Measurements from ENCODE around the gene MRGPRF.

MRGPRF gene

DNA sequence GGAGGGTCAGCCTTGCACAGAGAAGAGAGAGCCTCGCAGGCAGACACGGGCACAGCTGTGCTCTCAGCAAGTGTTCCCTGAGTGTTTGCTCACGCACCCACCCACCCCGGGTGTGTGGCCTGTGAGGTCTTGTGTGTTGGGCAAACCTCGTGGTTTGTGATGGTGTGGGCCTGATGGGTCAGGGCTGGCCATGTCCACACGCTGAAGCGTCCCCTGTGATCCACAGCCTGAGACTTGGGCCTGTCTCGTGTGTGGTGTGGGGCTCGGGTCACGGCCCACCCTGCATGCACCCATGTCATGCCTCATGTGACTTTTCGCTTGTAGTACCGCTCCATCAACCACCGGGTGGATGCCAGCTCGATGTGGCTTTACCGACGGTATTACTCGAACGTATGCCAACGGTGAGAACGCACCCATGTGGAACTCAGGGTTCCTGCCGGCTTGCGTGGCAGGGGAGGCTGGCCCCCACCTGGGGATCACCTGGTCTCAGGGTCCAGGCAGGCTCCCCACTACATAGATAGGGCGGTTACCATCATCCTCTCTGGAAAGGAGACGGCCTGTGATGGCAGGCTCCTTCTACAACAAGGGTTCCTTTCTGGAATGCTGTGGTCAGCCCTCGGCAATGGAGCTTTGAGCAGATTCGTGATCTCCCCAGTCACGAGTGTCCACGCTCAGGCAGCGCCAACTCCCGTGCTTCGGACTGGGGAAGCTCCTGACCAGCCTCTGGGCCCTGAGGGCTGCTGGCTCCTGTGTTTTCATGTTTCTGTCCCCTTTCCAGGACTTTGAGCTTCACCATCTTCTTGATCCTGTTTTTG, 41.6 kb upstream of the MRGPRF start:
- peaks cover 34% of the 10 kb centered on the region for H3K36me3 ChIP-seq (replicated peaks; ENCODE audit: low read depth, low read length)

DNA sequence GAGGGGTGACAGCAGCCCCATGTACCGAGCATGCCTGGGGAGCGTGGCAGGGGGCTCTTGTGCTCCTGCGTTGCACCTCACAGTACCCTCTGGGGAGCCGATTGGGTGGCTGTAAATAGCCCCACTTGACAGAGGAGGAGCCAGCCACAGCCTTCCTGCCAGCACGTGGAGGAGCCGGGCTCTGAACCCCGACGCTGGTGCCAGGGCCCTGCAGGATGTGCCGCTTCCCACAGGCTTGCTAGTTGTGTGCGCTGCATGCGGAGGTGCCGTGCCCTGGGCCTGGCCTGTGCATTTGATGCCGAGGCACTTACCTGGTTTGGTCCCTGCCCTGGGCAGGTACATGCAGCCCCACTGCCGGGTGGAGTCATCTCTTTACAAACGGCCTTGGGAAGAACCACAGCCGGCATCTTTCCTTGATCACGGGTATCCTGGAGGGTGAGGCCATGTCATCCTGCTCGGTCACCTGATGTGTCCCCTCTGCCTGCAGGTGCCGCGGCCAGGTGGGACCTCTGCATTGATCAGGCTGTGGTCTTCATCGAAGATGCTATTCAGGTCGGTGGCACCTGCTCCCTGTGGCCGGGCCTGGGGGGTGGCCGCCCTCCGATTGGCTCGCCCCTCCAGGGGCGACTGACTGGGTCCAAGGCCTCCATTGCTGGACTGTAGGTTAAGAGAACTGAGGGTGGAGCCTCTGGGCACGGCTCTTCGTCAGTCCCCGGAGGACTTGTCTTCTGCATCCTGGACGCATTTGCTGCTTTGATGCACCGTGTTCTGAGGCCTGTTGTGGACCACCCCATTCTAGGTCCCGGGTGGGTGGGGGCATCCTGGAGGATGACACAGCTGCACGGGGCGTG, 40.7 kb upstream of the MRGPRF start:
- Histone ChIP-seq H3K4me3 (ENCODE audit: low read length) (no peak overlapping the region), H3K9me3 (ENCODE audit: insufficient read depth, low read length) (no peaks in the 10 kb centered on the region), H3K9ac (ENCODE audit: low read length) (no peak overlapping the region), H4K20me1 (ENCODE audit: insufficient read depth, low read length) (peaks cover 31% of the 10 kb centered on the region), H3K27ac (ENCODE audit: low read length) (no peak overlapping the region), H3K27me3 (ENCODE audit: low read depth, low read length) (no peaks in the 10 kb centered on the region), H2AFZ (ENCODE audit: low read depth, low read length) (no peak overlapping the region), H3K36me3 (replicated peaks; ENCODE audit: low read depth, low read length) (peaks cover 31% of the 10 kb centered on the region), H3K79me2 (ENCODE audit: low read length) (peaks cover 65% of the 10 kb centered on the region), H3K4me1 (ENCODE audit: low read length) (peaks cover 30% of the 10 kb centered on the region), H3K4me2 (ENCODE audit: low read length) (no peak overlapping the region)
- TF ChIP-seq EZH2phosphoT487 (IDR thresholded peaks at IDR 0.05; ENCODE audit: low read depth) = no peak
- TF ChIP-seq, protein P1, sequence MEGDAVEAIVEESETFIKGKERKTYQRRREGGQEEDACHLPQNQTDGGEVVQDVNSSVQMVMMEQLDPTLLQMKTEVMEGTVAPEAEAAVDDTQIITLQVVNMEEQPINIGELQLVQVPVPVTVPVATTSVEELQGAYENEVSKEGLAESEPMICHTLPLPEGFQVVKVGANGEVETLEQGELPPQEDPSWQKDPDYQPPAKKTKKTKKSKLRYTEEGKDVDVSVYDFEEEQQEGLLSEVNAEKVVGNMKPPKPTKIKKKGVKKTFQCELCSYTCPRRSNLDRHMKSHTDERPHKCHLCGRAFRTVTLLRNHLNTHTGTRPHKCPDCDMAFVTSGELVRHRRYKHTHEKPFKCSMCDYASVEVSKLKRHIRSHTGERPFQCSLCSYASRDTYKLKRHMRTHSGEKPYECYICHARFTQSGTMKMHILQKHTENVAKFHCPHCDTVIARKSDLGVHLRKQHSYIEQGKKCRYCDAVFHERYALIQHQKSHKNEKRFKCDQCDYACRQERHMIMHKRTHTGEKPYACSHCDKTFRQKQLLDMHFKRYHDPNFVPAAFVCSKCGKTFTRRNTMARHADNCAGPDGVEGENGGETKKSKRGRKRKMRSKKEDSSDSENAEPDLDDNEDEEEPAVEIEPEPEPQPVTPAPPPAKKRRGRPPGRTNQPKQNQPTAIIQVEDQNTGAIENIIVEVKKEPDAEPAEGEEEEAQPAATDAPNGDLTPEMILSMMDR (IDR thresholded peaks at IDR 0.05; ENCODE audit: low read depth, low read length) = no peak

More for the DNA sequence above, 41.6 kb upstream of the MRGPRF start:
- Histone ChIP-seq H3K9ac (ENCODE audit: low read length) (no peak overlapping the region), H2AFZ (ENCODE audit: low read depth, low read length) (no peak overlapping the region), H3K4me1 (ENCODE audit: low read length) (peaks cover 29% of the 10 kb centered on the region), H3K4me3 (ENCODE audit: low read length) (0 out of 2 replicates have a peak overlapping the region, but pooled peaks have one; percentile 61), H3K27ac (ENCODE audit: low read length) (peak overlapping the region; percentile 95), H3K4me2 (ENCODE audit: low read length) (peak overlapping the region; percentile 88), H3K9me3 (ENCODE audit: insufficient read depth, low read length) (no peaks in the 10 kb centered on the region), H3K27me3 (ENCODE audit: low read depth, low read length) (no peaks in the 10 kb centered on the region), H4K20me1 (ENCODE audit: insufficient read depth, low read length) (peaks cover 31% of the 10 kb centered on the region), H3K79me2 (ENCODE audit: low read length) (peaks cover 57% of the 10 kb centered on the region)
- TF ChIP-seq, protein P1 (IDR thresholded peaks at IDR 0.05; ENCODE audit: low read depth, low read length) = no peak
- TF ChIP-seq EZH2phosphoT487 (IDR thresholded peaks at IDR 0.05; ENCODE audit: low read depth) = no peak

DNA sequence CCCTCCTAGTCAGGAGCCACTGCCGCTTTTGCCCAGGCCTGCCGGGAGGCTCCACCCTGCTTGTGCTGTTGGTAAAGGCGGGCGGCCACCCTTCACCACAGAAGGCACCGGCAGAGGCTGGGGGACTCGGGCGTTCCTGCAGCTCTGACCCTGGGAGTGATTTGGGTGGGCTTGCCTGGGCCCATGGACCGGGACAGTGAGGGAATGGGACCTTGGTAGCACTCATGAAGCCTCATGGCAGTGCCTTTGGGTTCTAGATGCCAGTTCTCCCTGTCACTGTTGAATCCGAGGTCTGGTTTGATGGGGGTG, 40.1 kb upstream of the MRGPRF start:
- H4K20me1 ChIP-seq (ENCODE audit: insufficient read depth, low read length) = peaks cover 31% of the 10 kb centered on the region
- TF ChIP-seq, protein P1 (IDR thresholded peaks at IDR 0.05; ENCODE audit: low read depth, low read length) = no peak
- TF ChIP-seq EZH2phosphoT487 (IDR thresholded peaks at IDR 0.05; ENCODE audit: low read depth) = no peak
- H3K9me3 ChIP-seq (ENCODE audit: insufficient read depth, low read length) = no peaks in the 10 kb centered on the region
- H3K79me2 ChIP-seq (ENCODE audit: low read length) = peaks cover 65% of the 10 kb centered on the region
- peaks cover 30% of the 10 kb centered on the region for H3K36me3 ChIP-seq (replicated peaks; ENCODE audit: low read depth, low read length)
- H3K27ac ChIP-seq (ENCODE audit: low read length) = no peak overlapping the region
- no peak overlapping the region for H3K4me3 ChIP-seq (ENCODE audit: low read length)
- no peak overlapping the region for H3K4me2 ChIP-seq (ENCODE audit: low read length)
- H3K27me3 ChIP-seq (ENCODE audit: low read depth, low read length) = no peaks in the 10 kb centered on the region
- no peak overlapping the region for H2AFZ ChIP-seq (ENCODE audit: low read depth, low read length)
- no peak overlapping the region for H3K9ac ChIP-seq (ENCODE audit: low read length)
- peaks cover 33% of the 10 kb centered on the region for H3K4me1 ChIP-seq (ENCODE audit: low read length)

Measured in OCI-LY3 (cell line).